Measurements from ENCODE around the gene ADGRV1.
A peak's percentile ranks its signal among the peaks of the same experiment; 100 is the strongest.

The ADGRV1 gene

DNA sequence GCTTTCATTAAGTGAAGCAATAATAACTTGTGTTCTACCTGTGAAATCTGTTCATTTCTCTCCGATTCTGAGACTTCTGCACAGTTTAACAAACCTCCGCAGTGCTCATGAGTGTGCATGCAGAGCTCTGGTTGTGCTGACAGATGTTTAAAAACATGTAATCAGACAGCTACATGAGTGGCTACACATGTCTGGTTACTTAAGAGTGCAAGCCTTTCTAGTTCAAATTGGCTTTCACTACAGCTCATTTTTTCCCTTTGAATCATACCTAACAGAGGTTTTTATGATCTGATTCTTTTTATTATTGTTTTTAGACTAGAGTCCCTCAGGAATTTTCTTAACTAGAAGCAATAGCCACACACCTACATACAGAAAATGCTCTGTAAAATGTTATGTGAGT is 514.3 kb downstream of the ADGRV1 start:
- TF ChIP-seq, protein P1, sequence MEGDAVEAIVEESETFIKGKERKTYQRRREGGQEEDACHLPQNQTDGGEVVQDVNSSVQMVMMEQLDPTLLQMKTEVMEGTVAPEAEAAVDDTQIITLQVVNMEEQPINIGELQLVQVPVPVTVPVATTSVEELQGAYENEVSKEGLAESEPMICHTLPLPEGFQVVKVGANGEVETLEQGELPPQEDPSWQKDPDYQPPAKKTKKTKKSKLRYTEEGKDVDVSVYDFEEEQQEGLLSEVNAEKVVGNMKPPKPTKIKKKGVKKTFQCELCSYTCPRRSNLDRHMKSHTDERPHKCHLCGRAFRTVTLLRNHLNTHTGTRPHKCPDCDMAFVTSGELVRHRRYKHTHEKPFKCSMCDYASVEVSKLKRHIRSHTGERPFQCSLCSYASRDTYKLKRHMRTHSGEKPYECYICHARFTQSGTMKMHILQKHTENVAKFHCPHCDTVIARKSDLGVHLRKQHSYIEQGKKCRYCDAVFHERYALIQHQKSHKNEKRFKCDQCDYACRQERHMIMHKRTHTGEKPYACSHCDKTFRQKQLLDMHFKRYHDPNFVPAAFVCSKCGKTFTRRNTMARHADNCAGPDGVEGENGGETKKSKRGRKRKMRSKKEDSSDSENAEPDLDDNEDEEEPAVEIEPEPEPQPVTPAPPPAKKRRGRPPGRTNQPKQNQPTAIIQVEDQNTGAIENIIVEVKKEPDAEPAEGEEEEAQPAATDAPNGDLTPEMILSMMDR (conservative IDR thresholded peaks at IDR 0.05; ENCODE audit: low read depth, low read length) = no peak
- no peak for DNase-seq (ENCODE audit: low read depth)
- H3K4me3 ChIP-seq (ENCODE audit: low read length) = no peak overlapping the region

DNA sequence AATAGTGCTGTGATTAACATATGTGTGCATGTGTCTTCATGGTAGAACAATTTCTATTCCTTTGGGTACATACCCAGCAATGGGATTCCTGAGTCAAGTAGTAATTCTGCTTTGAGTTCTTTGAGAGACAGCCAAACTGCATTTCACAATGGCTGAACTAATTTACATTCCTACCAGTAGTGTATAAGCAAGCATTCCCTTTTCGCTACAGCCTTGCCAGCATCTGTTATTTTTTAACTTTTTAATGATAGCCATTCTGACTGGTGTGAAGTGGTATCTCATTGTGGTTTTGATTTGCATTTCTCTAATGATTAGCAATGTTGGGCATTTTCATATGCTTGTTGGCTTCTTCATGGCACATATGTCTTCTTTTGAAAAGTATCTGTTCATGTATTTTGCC is 516.0 kb downstream of the ADGRV1 start:
- TF ChIP-seq, protein P1 (conservative IDR thresholded peaks at IDR 0.05; ENCODE audit: low read depth, low read length) = no peak
- H3K4me3 ChIP-seq (ENCODE audit: low read length) = no peak overlapping the region
- no peak for DNase-seq (ENCODE audit: low read depth)

DNA sequence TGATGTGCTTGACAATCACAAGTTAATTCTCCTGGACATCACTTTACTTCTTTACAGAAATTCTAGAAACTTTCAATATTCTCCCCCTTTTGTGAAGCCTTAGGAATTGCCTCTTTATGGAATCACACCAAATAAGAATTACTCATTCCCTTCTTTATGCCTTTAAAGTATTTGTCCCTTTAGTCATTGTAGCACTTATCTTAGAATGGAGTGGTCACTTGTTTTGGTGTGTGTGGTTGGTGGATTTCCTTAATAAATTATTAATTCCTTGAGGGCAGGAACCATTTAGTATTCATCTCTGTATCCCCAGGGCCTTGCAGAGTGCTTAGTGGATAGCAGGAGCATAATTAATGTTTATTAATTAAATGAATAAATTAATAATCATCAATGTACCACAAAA is 517.5 kb downstream of the ADGRV1 start:
- no peak for DNase-seq (ENCODE audit: low read depth)
- no peak overlapping the region for H3K4me3 ChIP-seq (ENCODE audit: low read length)
- TF ChIP-seq, protein P1 (conservative IDR thresholded peaks at IDR 0.05; ENCODE audit: low read depth, low read length) = no peak

DNA sequence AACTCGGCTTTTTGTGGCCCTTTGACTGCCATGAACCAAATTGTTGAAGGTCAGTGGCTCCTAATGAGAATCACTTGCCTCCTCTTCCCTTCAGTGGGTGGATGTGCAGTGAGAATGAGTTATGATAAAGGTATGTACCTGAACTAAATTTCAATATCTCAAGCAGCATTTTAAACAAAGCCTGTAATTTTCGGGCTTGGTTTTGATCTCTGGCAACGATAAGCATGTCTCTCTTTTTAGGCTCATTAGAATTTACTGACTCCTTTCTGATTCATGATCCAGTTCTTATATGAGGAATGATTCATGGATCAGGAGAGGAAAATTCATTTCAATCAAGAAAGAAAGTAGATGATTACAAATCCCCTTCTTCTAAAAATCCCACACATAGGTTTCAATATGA is 519.0 kb downstream of the ADGRV1 start:
- TF ChIP-seq, protein P1 (conservative IDR thresholded peaks at IDR 0.05; ENCODE audit: low read depth, low read length) = no peak
- H3K4me3 ChIP-seq (ENCODE audit: low read length) = no peak overlapping the region
- no peak for DNase-seq (ENCODE audit: low read depth)

DNA sequence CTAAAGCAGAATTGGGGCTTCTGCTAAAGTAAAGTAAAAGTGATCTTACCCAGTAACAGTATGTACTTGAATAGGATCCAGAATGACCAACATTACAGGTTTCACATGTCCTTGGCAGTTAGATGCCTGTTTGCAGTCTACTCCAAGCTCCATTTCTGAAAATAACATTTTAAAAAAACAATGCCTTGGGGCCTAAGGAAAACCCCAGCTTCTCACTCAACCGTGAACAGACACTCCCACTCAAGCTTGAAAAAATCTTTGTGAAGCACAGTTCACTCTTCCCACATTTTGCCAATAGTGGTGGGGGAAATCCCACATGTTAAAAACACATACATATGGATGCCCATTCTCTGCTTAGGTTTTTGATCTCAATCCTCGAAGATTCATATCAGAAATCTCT is 520.4 kb downstream of the ADGRV1 start:
- H3K4me3 ChIP-seq (ENCODE audit: low read length) = no peak overlapping the region
- TF ChIP-seq, protein P1 (conservative IDR thresholded peaks at IDR 0.05; ENCODE audit: low read depth, low read length) = no peak
- no peak for DNase-seq (ENCODE audit: low read depth)

DNA sequence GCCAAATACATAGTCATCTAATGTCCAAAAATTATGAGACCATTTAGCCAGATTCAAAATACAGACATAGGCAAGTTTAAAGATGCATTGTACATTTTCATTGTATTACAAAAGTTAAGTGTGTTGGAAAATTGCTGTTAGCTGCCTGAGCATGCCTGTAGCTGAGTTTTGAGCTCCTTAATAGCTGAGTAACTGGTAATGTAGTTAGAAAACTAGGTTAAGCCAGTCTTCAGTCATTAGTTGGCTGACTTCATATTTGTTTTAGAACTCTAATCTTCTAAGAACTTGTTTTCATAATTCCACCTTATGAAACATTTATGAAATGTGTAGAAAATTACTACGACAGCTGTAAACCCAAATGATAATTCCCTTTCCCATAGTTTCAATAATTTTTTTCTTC is 531.2 kb downstream of the ADGRV1 start:
- DNase-seq (ENCODE audit: low read depth) = peak; percentile 48
- H3K4me3 ChIP-seq (ENCODE audit: low read length) = no peak overlapping the region
- TF ChIP-seq, protein P1 (conservative IDR thresholded peaks at IDR 0.05; ENCODE audit: low read depth, low read length) = no peak

DNA sequence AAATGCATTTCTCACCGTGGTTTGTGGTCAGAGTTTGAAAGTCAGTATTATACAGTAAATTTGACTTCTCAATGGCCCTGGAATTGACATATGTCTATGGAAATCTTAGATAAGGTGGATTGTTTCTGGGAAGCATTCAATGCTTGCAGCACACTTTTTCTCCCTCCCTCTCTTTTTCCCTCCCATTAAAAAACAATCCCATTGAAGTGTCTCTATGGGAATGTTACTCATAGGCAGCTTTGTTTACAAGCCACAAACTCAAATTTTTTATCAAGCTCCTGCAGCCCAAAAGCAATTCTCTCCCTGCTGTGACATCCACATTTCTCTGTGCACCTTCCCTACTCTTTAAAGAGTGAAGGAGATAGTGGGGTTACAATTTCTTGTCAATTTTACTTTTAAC is 532.4 kb downstream of the ADGRV1 start:
- no peak for DNase-seq (ENCODE audit: low read depth)
- TF ChIP-seq, protein P1 (conservative IDR thresholded peaks at IDR 0.05; ENCODE audit: low read depth, low read length) = no peak
- no peak overlapping the region for H3K4me3 ChIP-seq (ENCODE audit: low read length)

Data from retinal pigment epithelial cell (primary cell).